AG10803 (cell line): ENCODE results near the gene AQP12B.
"Not testable (repeated sequence)": the region's sequence is repeated elsewhere in the genome, so short reads cannot be mapped to it uniquely, and the experiment has no call there.

Experiments
- DNase-seq: peaks from one replicate; pipeline ENCODE4 v3.0.0; 2010; ENCODE audit warnings: low read depth
- H3K4me3 ChIP-seq: 2 replicates; pipeline ENCODE4 v1.5.1; 2011; ENCODE audit warnings: mild to moderate bottlenecking, low read length, control low read depth
- CTCF ChIP-seq: conservative IDR thresholded peaks from 2 replicates; pipeline ENCODE4 v1.5.1; 2011; ENCODE audit warnings: mild to moderate bottlenecking, low read length, control low read depth, inconsistent platforms

Gene AQP12B

GRCh38 chr2:240682431-240683224, at the start of gene AQP12B:
TSS of gene AQP12B (minus strand) at chr2:240682885. CDS start at chr2:240682837, 48 bp downstream.
- H3K4me3 ChIP-seq, DNase-seq: not testable (repeated sequence)

DNA sequence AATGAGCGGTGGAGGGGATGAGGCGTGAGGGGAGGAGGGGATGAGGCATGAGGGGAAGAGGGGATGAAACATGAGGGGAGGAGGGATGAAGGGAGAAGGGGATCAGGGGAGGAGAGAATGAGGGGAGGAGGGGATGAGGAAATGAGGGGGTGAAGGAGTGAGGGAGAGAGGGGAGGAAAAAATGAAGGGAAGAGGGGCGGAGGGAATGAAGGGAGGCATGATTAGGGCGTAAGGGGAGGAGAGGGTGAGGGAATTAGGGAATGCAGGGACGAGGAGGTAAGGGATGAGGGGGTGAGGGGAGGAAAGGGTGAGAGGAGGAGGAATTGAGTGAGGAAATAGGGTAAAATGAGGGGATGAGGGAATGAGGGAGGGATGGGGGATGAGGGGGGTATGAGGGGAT, 49.5 kb upstream of the AQP12B start:
- no peak for TF ChIP-seq CTCF
- no peak overlapping the region for H3K4me3 ChIP-seq
- DNase-seq, result no peak

GRCh38 chr2:240731178-240731545, 48.5 kb upstream of the AQP12B start:
- DNase-seq, result peak; percentile 25
- H3K4me3 ChIP-seq, result no peak overlapping the region
- no peak for TF ChIP-seq CTCF

- DNase-seq, result no peak
- no peak for TF ChIP-seq CTCF
- no peak overlapping the region for H3K4me3 ChIP-seq
These were observed 48.0 kb upstream of the AQP12B start for GRCh38 chr2:240730501-240731177.

- no peak for TF ChIP-seq CTCF
- no peak for DNase-seq
- H3K4me3 ChIP-seq, result no peak overlapping the region
These were observed 46.1 kb upstream of the AQP12B start for GRCh38 chr2:240728827-240729226.

DNA sequence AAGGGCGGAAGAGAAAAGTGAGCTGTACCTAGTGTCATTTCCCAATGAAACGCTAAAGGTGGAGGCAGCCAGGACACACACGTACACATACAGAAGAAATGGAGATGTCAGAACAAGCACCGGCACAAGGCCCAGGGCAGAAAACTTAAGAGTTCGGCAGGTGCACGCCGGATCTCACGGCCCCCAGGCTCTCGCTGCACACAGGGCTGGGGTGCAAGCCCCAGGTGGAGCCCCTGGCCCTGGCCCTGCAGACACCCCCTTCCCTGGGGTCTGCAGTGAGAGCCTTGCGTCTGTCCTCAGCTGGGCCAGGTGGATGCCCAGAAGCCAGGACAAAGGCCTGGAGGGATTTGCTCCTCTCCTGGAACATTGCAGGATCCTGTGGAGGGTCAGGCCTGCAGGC, 45.7 kb upstream of the AQP12B start:
- DNase-seq, result no peak
- no peak overlapping the region for H3K4me3 ChIP-seq
- TF ChIP-seq CTCF, result no peak

DNA sequence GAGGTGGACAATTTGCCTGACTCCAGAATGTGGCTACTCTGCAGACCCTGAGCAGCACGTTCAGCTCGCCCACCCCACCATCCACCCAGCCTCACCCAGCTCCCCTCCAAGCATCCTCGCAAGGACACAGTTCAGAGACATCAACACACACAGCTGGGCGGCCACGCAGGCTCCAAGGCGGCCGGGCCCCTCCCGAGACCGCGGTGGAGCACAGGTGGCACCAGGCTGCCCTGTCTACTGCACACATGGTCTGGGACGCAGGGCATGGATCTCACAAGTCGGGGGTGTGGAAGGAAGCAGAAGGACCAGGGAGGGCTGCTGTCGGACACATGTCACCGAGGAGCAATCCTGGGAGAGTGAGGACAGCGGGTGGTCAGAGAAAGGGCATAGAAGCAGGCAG, 45.2 kb upstream of the AQP12B start:
- DNase-seq, result no peak
- no peak for TF ChIP-seq CTCF
- no peak overlapping the region for H3K4me3 ChIP-seq
